ENCODE measurements around the gene RAB33B. TPM values are rescaled to one million over a fixed set of nuclear protein-coding genes. Genes with fewer than 3 reads are reported as not detected.
"Not testable (repeated sequence)": the region's sequence is repeated elsewhere in the genome, so short reads cannot be mapped to it uniquely, and the experiment has no call there.

RAB33B gene
- total RNA-seq, 1 donor from 2014 or later = 12.4 TPM

GRCh38 chr4:139461022-139461628 lies 7.2 kb downstream of the RAB33B start:
- ATAC-seq (no peak), DNase-seq (ENCODE audit: low spot score) (no peak)

GRCh38 chr4:139464512-139464911 lies 10.6 kb downstream of the RAB33B start:
- DNase-seq (ENCODE audit: low spot score); ATAC-seq: not testable (repeated sequence)

GRCh38 chr4:139465922-139466321 lies 12.0 kb downstream of the RAB33B start:
- DNase-seq (ENCODE audit: low spot score) = no peak
- no peak for ATAC-seq

- DNase-seq (ENCODE audit: low spot score); ATAC-seq: not testable (repeated sequence)
Measured at GRCh38 chr4:139468756-139469155, 14.8 kb downstream of the RAB33B start.

GRCh38 chr4:139469216-139469615 lies 15.3 kb downstream of the RAB33B start:
- ATAC-seq (no peak), DNase-seq (ENCODE audit: low spot score) (no peak)

GRCh38 chr4:139469869-139470268 lies 15.9 kb downstream of the RAB33B start:
- DNase-seq (ENCODE audit: low spot score) (no peak), ATAC-seq (peak; percentile 77)

GRCh38 chr4:139470295-139470694 lies 16.4 kb downstream of the RAB33B start:
- ATAC-seq (peak; percentile 27), DNase-seq (ENCODE audit: low spot score) (no peak)

- DNase-seq (ENCODE audit: low spot score) = no peak
- ATAC-seq = peak; percentile 72
Measured at GRCh38 chr4:139470997-139471665, 17.2 kb downstream of the RAB33B start.

- ATAC-seq (no peak), DNase-seq (ENCODE audit: low spot score) (no peak)
Measured at GRCh38 chr4:139472852-139473251, 18.9 kb downstream of the RAB33B start.

GRCh38 chr4:139476363-139476762 lies 22.4 kb downstream of the RAB33B start:
- DNase-seq (ENCODE audit: low spot score) = no peak
- peak; percentile 61 for ATAC-seq

- peak; percentile 85 for ATAC-seq
- peak; percentile 69 for DNase-seq (ENCODE audit: low spot score)
Measured at GRCh38 chr4:139481465-139481864, 27.5 kb downstream of the RAB33B start.

GRCh38 chr4:139483000-139483399 lies 29.1 kb downstream of the RAB33B start:
- ATAC-seq (no peak), DNase-seq (ENCODE audit: low spot score) (no peak)

- no peak for DNase-seq (ENCODE audit: low spot score)
- no peak for ATAC-seq
Measured at GRCh38 chr4:139484783-139485311, 30.9 kb downstream of the RAB33B start.

- ATAC-seq (no peak), DNase-seq (ENCODE audit: low spot score) (no peak)
Measured at GRCh38 chr4:139488442-139488841, 34.5 kb downstream of the RAB33B start.

- no peak for ATAC-seq
Measured at GRCh38 chr4:139489638-139490037, 35.7 kb downstream of the RAB33B start.

GRCh38 chr4:139492429-139492828 lies 38.5 kb downstream of the RAB33B start:
- no peak for ATAC-seq
- no peak for DNase-seq (ENCODE audit: low spot score)

More at GRCh38 chr4:139489638-139490037, 35.7 kb downstream of the RAB33B start:
- DNase-seq (ENCODE audit: low spot score) = no peak

GRCh38 chr4:139493176-139493575 lies 39.3 kb downstream of the RAB33B start:
- peak; percentile 74 for ATAC-seq
- DNase-seq (ENCODE audit: low spot score) = peak; percentile 66

GRCh38 chr4:139499186-139499585 lies 45.3 kb downstream of the RAB33B start:
- DNase-seq (ENCODE audit: low spot score) = no peak
- ATAC-seq = no peak

- ATAC-seq = no peak
- no peak for DNase-seq (ENCODE audit: low spot score)
Measured at GRCh38 chr4:139501117-139501516, 47.2 kb downstream of the RAB33B start.

- DNase-seq (ENCODE audit: low spot score) = no peak
Measured at GRCh38 chr4:139501527-139501926, 47.6 kb downstream of the RAB33B start.

GRCh38 chr4:139501927-139502899 lies 48.3 kb downstream of the RAB33B start:
- peak; percentile 20 for ATAC-seq
- no peak for DNase-seq (ENCODE audit: low spot score)

More at GRCh38 chr4:139501527-139501926, 47.6 kb downstream of the RAB33B start:
- no peak for ATAC-seq
